Measurements from ENCODE around the gene SCGB3A2.

SCGB3A2 gene

GRCh38 chr5:147842869-147843268, 35.6 kb upstream of the SCGB3A2 start:
- H3K27ac ChIP-seq: no peak overlapping the region
- TF ChIP-seq CTCF (IDR thresholded peaks at IDR 0.05; ENCODE audit: low read depth, low read length, missing control alignments): no peak
- DNase-seq: no peak
- H3K4me3 ChIP-seq (ENCODE audit: low read depth, low read length): no peak overlapping the region
- no peaks in the 10 kb centered on the region for H3K36me3 ChIP-seq (replicated peaks)
- H3K27me3 ChIP-seq (replicated peaks): no peaks in the 10 kb centered on the region
- in situ Hi-C loops (cut with HindIII; ENCODE audit: low pct_ligation_motif_present, low sequenced_read_pairs): no loop called here

- Histone ChIP-seq H3K36me3 (replicated peaks) (no peaks in the 10 kb centered on the region), H3K27me3 (replicated peaks) (no peaks in the 10 kb centered on the region), H3K27ac (no peak overlapping the region), H3K4me3 (ENCODE audit: low read depth, low read length) (no peak overlapping the region)
- no peak for TF ChIP-seq CTCF (IDR thresholded peaks at IDR 0.05; ENCODE audit: low read depth, low read length, missing control alignments)
- no peak for DNase-seq
- in situ Hi-C loops (cut with HindIII; ENCODE audit: low pct_ligation_motif_present, low sequenced_read_pairs): no loop called here
Observed at GRCh38 chr5:147844846-147845245, 33.7 kb upstream of the SCGB3A2 start.

- in situ Hi-C loops (cut with HindIII; ENCODE audit: low pct_ligation_motif_present, low sequenced_read_pairs): no loop called here
- Histone ChIP-seq H3K36me3 (replicated peaks) (no peaks in the 10 kb centered on the region), H3K27ac (no peak overlapping the region), H3K27me3 (replicated peaks) (no peaks in the 10 kb centered on the region), H3K4me3 (ENCODE audit: low read depth, low read length) (no peak overlapping the region)
- no peak for TF ChIP-seq CTCF (IDR thresholded peaks at IDR 0.05; ENCODE audit: low read depth, low read length, missing control alignments)
- DNase-seq: no peak
Observed at GRCh38 chr5:147845618-147846017, 32.9 kb upstream of the SCGB3A2 start.

- no peaks in the 10 kb centered on the region for H3K27me3 ChIP-seq (replicated peaks)
- DNase-seq: no peak
- H3K4me3 ChIP-seq (ENCODE audit: low read depth, low read length): no peak overlapping the region
- H3K36me3 ChIP-seq (replicated peaks): no peaks in the 10 kb centered on the region
- TF ChIP-seq CTCF (IDR thresholded peaks at IDR 0.05; ENCODE audit: low read depth, low read length, missing control alignments): no peak
- H3K27ac ChIP-seq: no peak overlapping the region
- in situ Hi-C loops (cut with HindIII; ENCODE audit: low pct_ligation_motif_present, low sequenced_read_pairs): no loop called here
Observed at GRCh38 chr5:147849226-147849625, 29.3 kb upstream of the SCGB3A2 start.

- no peak for TF ChIP-seq CTCF (IDR thresholded peaks at IDR 0.05; ENCODE audit: low read depth, low read length, missing control alignments)
- in situ Hi-C loops (cut with HindIII; ENCODE audit: low pct_ligation_motif_present, low sequenced_read_pairs): no loop called here
- H3K27ac ChIP-seq: no peak overlapping the region
- no peaks in the 10 kb centered on the region for H3K27me3 ChIP-seq (replicated peaks)
- no peak for DNase-seq
- no peaks in the 10 kb centered on the region for H3K36me3 ChIP-seq (replicated peaks)
- H3K4me3 ChIP-seq (ENCODE audit: low read depth, low read length): no peak overlapping the region
Observed at GRCh38 chr5:147851578-147851977, 26.9 kb upstream of the SCGB3A2 start.

- TF ChIP-seq CTCF (IDR thresholded peaks at IDR 0.05; ENCODE audit: low read depth, low read length, missing control alignments): no peak
- Histone ChIP-seq H3K27ac (no peak overlapping the region), H3K4me3 (ENCODE audit: low read depth, low read length) (no peak overlapping the region), H3K36me3 (replicated peaks) (no peaks in the 10 kb centered on the region), H3K27me3 (replicated peaks) (no peaks in the 10 kb centered on the region)
- no peak for DNase-seq
- in situ Hi-C loops (cut with HindIII; ENCODE audit: low pct_ligation_motif_present, low sequenced_read_pairs): no loop called here
Observed at GRCh38 chr5:147852365-147852764, 26.1 kb upstream of the SCGB3A2 start.
